GM12801 (cell line): Measurements from ENCODE around the gene AKAP13.

Source experiments
- TF ChIP-seq, protein P1 (sequence below): IDR thresholded peaks from one replicate; pipeline ENCODE4 v1.5.1; 2011; ENCODE audit warnings: control low read depth; ENCODE audit not compliant: insufficient read length; ENCODE audit errors: extremely low read depth

The AKAP13 gene

DNA sequence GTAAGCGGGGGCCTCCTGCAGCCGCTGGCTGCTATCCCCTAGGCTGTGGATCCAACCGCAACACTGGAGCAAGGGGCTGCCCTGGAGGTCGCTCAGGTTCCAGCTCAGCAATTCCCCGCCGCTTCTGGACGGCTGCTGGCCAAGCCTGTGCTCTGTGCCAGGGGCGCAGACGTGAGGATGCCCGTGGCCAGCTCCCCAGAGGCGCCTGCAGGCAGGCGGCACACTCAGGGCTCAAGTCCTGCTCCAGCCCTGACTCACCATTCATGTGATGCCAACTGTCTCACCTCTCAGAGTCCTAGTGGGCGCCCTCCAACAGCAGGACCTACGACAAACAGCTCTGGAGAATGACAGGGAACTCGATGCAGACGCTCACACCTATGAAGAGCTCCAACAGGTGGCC is 382.8 kb downstream of the AKAP13 start:
- TF ChIP-seq, protein P1, sequence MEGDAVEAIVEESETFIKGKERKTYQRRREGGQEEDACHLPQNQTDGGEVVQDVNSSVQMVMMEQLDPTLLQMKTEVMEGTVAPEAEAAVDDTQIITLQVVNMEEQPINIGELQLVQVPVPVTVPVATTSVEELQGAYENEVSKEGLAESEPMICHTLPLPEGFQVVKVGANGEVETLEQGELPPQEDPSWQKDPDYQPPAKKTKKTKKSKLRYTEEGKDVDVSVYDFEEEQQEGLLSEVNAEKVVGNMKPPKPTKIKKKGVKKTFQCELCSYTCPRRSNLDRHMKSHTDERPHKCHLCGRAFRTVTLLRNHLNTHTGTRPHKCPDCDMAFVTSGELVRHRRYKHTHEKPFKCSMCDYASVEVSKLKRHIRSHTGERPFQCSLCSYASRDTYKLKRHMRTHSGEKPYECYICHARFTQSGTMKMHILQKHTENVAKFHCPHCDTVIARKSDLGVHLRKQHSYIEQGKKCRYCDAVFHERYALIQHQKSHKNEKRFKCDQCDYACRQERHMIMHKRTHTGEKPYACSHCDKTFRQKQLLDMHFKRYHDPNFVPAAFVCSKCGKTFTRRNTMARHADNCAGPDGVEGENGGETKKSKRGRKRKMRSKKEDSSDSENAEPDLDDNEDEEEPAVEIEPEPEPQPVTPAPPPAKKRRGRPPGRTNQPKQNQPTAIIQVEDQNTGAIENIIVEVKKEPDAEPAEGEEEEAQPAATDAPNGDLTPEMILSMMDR = no peak

DNA sequence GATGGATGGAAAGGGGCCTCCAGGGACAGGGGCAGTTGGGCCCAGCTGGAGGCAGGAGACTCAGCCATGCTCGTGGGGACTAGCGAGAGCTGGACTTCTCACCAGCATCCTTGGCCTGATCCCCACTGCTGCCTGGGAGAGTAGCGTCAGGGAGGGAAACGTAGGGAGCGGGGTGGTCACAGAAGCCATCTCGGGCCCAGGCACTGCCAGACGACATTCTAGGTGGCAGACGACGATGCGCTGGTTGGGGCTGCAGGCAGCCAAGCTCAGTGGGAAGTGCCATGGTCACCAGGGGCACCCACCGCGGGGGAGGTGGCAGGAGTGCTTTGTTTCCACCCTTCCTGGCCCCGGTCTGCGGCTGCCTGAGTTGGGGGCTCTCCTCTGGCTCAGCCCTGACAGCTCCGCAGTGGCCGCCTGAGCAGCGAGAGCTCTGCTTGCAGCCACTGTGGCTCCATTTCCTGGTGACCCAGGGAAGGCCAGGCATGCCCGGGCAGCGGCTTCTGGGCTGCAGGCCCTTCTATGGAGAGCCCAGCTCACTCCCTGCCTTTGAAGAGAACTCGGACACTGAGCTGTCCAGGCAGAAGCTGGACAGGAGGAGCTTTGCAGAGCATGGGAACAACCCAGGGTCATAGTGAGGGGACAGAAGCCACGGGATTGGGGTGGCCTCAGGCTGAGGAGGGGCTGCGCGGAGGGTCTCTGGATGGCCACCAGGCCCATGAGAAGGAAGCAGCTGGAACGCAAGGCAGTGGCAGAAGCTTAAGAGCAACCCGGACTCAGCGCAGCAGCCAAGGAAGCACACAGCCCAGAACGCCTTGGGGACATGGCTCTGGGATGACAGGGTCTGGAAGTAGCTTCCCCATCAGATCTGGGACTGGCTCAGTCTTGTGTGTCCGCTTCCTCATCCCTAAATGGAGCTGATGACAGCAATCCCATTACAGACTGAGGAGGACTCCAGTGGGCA is 383.6 kb downstream of the AKAP13 start:
- TF ChIP-seq, protein P1 = no peak

DNA sequence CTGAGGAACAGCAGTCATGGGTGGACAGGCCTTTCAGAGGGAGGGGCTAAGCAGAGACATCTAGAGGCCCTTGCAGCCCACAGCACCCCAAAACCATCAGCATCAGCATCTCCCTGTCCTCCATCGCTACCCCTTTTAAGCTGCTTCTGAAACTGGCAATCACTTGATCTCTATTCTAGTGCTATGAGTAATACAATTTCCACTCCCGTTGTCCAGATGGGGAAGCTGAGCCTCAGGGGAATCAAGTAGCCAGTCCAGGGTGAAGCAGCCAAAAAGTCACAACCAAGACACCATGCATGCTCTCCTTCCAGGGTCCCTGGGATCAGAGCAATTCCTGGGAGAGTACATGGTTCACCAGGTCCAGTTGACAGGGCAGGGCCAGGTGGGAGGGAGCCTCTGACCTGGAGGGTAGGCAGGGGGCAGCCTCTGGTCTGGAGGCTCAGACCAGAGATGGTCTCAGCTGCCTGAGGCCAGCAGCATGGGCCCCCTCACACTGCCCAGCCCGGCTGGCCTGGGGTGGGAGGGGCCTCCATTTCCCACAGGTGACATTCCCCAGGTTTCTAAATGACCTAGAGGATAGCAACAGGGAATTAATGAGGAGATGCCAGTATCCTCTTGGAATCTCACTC is 384.4 kb downstream of the AKAP13 start:
- TF ChIP-seq, protein P1 = no peak

DNA sequence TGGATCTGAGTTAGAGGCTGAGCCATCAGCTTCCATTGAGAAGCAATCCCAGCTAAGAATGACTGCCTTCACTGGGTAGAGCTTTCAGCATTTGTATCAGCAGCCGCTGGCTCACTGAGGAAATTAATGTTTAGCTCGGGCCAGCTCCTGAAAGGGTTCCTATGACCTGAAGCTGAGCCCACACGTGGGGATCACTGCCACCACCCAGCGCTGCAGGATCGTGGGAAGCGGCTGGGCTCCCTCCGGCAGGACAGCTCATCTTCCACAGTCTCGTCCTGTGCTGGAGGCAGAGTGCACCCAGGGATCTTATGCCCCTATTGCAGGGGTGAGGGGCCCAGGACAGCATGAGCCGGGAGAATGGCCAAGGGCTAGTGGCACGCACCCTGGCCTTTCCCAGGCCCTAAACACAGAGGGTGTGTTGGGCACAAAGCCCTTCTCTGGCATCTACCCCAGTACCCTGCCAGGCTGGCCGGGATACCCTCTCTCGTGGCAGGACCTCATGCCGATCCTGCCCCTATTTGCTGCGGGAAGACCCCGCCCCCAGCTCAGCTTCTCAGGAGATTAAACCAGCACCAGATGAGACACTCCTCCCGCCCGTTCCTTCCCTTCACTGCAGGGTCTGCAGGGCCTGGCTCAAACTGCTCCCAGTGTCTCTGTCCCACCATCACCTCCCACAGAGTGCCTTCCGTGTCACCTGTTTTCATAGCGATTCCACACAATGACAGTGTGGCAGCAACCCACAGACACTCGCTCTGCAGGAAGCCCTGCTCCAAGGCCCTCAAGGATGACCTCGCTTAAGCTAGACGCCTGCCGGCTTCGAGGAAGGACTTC is 385.8 kb downstream of the AKAP13 start:
- TF ChIP-seq, protein P1 = no peak

DNA sequence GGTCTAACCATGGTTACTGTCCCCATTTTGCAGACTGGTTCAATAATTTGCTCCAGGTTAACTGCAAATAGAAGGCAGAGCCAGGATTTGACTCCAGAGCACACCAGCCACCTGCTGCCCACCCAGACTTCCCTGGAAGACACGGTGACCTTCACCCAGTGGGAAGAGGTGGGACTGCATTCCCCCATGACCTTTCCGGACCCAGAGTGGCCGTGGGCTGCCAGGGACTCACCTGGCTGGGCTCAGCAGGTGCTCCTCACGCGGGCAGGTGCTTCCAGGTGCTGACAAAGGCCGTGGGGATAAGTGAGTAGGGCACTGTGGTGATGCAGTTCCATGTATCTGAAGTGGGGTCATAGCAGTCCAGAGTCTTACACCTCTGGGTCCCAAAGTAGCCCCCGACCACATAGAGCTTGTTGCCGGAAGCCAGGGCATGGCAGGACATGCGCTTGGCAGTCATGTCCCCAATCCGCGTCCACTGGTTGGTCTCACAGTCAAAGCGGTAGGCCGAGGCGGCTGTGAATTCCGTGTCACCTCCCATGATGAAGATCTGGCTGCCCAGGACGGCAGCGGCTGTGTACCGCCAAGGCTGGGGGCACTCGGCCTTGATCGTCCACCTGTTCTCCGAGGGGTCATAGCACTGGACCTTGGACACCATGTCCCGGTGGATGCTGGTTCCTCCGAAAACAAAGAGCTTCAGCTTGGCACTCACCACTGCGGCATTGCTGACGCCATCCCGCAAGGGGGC is 387.6 kb downstream of the AKAP13 start:
- TF ChIP-seq, protein P1 = no peak

DNA sequence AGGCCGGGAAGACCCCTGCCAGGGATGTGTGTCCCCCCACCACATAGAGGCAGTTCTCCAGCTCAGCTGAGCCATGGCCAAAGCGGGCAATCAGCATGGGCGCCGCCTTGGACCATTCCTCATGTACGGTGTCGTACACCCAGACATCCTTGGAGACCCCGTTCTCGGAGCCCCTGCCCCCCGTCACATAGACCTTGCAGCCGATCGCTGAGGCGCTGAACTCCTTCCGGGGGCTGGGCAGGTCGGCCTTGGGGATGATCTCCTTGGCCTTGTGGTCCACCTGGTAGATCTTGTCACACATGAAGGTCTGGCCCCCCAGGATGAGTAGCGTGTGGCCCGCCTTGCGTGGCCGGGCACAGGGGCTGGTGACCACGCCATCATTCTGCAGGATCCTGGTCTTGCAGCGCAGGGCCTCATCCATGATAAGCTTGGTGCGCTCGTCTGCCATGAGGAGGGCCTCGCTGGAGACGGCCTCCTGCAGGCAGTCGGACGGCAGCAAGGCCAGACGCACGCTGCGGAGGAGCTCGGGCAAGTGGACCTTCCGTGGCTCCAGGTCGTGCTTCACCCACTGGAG is 388.3 kb downstream of the AKAP13 start:
- TF ChIP-seq, protein P1 = no peak
